GM21786 (cell line): ENCODE results near the gene CNIH2.

Experiments
- ATAC-seq: cut with Tn5 transposase; IDR thresholded peaks from one replicate; pipeline ENCODE4 v1.9.1; 2021; ENCODE audit not compliant: unreplicated experiment

CNIH2 gene

DNA sequence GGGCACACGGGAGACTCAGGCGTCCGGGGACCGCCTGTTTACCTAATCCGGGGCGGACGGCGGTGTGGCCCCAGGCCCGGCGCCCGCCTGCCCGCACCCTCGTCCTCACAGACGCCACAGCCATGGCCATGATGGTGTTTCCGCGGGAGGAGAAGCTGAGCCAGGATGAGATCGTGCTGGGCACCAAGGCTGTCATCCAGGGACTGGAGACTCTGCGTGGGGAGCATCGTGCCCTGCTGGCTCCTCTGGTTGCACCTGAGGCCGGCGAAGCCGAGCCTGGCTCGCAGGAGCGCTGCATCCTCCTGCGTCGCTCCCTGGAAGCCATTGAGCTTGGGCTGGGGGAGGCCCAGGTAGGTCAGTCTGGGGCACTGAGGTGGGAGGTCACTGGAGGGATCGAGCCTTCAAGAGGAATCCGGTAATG is 19.5 kb upstream of the CNIH2 start:
- no peak for ATAC-seq

DNA sequence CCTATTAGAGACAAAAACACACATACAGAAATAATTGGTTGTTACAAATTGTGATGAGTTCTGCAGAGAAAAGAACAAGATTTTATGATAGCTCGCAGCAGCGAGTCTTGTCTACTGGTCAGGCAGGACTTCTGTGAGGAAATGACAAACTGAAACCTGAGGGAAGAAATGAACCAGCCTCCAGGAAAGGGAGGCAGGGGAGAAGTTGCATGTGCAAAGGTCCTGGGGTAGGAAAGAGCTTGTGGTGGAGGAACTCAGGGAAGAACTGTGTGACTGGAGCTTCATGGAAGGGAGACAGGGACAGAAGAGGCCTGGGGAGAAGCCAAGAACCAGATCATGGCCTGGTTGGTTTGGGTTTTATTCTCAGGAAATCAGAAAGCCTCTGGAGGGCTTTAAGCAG is 18.8 kb upstream of the CNIH2 start:
- ATAC-seq, result no peak

GRCh38 chr11:66259956-66260355 is 18.0 kb upstream of the CNIH2 start:
- no peak for ATAC-seq

DNA sequence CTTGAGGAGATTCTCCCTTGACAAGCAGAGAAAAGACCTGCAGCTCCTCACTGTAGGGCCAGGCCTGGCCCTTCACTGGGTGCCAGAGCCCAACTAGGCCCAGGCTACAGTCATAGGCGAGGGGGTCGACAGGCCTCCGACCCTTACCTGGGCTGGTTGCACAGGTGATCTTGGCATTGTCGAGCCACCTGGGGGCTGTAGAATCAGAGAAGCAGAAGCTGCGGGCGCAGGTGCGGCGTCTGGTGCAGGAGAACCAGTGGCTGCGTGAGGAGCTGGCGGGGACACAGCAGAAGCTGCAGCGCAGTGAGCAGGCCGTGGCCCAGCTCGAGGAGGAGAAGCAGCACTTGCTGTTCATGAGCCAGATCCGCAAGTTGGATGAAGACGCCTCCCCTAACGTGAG is 16.4 kb upstream of the CNIH2 start:
- ATAC-seq, result no peak

DNA sequence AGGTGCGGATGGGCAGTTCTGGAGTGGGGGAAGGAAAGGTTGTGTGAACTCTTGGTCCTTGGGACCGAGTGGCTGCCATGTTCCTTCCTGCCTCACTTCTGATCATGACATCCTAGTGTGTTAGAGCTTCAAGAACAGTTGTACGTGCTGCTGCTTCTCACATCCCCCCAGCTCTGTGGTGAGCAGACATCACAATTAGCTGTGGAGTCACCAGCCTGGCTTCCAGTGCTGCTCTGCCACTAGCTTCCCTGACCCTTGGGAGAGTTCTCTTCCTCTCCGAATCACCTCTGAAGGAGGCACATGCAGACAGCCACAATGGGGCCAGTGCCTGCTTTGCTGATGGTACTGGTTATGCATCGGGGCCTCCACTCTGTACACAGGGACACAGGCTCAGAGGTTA is 15.8 kb upstream of the CNIH2 start:
- no peak for ATAC-seq

DNA sequence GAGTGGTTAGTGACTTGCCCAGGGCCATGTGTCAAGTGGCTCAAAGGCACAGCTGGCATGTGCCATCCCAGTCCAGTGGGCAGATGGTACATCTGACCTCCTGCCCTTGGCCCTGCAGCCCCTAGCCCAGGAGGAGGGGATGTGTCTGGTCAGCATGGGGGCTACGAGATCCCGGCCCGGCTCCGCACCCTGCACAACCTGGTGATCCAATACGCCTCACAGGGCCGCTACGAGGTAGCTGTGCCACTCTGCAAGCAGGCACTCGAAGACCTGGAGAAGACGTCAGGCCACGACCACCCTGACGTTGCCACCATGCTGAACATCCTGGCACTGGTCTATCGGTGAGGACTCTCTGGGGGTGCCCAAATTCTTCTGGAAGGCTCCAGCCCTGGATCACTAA is 15.3 kb upstream of the CNIH2 start:
- no peak for ATAC-seq

- no peak for ATAC-seq
These were observed 14.7 kb upstream of the CNIH2 start for GRCh38 chr11:66263231-66263630.

DNA sequence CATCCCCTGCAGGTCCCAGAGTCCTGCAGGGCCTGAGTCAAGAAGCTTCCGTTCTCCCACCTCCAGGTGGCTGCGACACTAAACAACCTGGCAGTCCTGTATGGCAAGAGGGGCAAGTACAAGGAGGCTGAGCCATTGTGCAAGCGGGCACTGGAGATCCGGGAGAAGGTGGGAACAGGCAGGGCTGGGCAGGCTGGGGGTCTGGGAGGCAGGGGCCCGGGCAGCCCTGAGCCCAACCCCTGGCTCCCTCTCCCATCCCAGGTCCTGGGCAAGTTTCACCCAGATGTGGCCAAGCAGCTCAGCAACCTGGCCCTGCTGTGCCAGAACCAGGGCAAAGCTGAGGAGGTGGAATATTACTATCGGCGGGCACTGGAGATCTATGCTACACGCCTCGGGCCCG is 14.2 kb upstream of the CNIH2 start:
- no peak for ATAC-seq

GRCh38 chr11:66264383-66264782 is 13.6 kb upstream of the CNIH2 start:
- ATAC-seq, result no peak

DNA sequence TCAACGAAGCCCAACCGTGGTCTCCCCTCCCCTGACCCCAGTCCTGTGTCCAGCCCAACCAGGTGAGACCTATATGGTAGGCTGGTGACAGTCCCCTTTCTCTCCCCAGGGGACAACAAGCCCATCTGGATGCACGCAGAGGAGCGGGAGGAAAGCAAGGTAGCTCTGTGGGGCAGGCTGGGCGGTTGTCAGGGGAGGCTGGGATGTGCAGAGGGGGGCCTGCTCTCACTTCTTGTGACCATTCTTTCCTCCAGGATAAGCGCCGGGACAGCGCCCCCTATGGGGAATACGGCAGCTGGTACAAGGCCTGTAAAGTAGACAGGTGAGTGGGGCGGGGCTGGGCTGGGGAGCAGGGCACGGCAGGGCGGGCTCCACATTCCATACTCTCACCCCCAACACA is 13.1 kb upstream of the CNIH2 start:
- ATAC-seq, result no peak

DNA sequence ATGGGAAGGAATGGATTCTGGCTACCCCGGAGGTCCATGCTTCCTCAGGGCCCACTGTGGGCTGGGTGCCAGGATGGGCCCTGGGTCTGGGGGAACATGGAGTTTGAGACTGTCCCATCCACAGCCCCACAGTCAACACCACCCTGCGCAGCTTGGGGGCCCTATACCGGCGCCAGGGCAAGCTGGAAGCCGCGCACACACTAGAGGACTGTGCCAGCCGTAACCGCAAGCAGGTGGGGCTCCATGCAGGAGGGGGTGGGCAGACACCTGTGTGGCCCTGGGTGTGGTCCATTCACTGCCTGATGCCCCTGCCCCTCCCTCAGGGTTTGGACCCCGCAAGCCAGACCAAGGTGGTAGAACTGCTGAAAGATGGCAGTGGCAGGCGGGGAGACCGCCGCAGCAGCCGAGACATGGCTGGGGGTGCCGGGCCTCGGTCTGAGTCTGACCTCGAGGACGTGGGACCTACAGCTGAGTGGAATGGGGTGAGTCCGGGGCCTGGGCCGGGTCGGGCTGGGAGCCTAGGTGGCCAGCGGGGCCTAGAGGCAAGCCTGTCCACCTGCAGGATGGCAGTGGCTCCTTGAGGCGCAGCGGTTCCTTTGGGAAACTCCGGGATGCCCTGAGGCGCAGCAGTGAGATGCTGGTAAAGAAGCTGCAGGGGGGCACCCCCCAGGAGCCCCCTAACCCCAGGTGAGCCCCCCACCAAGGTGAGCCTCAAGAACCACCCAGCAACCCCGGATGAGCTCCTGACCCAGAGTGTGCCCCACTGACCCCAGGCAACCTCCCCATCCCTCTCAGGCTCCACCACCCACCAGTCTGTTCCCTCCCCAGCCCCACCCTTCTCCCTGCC is 12.2 kb upstream of the CNIH2 start:
- no peak for ATAC-seq

DNA sequence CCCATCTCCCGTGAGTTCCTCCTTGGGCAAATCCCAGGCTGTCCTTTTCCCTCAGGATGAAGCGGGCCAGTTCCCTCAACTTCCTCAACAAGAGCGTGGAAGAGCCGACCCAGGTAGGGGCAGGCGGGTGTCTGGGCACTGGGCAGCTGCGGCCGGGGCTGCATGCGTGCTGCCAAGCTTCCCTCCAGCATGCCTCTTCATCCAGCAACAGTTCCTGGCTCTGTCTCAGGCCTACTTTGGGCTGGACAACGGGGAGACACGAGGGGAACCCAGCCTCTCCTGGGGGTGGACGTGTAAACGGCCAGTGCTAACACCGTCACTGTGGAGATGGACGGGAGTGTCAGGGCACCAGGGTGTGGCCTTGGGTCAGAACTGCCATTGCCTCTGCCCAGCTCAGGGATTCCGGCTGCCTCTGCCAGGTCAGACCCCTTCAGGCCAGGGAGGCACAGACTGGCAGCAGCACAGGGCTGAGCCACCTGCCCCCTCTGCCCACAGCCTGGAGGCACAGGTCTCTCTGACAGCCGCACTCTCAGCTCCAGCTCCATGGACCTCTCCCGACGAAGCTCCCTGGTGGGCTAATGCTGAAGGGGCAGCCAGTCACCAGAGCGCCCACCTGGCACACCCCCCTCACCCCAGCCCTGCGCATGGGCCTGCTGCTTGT is 11.5 kb upstream of the CNIH2 start:
- no peak for ATAC-seq

- no peak for ATAC-seq
These were observed 11.0 kb upstream of the CNIH2 start for GRCh38 chr11:66267039-66267378.

- peak; percentile 38 for ATAC-seq
These were observed 10.4 kb upstream of the CNIH2 start for GRCh38 chr11:66267379-66268243.

DNA sequence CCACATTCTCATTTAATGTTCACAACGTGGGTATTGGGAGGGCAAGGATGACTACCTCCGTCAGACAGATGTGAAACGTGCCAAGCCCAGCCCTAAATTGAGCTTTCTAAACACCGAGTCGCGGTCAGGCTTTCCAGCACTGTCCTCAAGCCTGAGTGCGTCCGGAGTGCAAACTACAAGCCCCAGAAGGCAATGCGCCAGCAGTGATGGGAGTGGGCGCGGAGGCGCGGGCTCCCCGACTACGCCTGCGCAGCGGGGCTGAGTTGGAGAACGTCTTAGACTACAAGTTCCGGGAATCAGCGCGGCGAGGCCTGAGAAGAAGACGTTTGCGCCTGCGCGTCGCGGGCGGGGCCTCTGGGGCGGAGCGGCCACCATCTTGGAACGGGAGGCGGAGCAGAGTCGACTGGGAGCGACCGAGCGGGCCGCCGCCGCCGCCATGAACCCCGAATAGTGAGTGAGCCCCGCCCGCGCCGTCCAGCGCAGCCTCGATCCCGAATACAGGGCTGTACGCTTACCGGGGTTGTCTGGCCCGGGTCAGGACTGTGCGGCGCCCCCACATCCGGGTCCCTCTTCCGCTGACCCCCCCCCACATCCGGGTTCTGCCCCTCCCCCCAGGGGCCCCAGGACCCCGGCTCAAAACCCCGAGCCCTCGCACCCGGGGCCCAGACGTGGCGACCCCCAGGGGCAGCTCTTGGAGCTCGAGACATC is 9.6 kb upstream of the CNIH2 start, which contains the start of gene RAB1B:
TSS of gene RAB1B (plus strand) at position 396 of the 708 bp plus-strand sequence. CDS start at position 437, 41 bp downstream.
- peak; percentile 74 for ATAC-seq

GRCh38 chr11:66268952-66269905 is 8.7 kb upstream of the CNIH2 start:
- ATAC-seq, result no peak

DNA sequence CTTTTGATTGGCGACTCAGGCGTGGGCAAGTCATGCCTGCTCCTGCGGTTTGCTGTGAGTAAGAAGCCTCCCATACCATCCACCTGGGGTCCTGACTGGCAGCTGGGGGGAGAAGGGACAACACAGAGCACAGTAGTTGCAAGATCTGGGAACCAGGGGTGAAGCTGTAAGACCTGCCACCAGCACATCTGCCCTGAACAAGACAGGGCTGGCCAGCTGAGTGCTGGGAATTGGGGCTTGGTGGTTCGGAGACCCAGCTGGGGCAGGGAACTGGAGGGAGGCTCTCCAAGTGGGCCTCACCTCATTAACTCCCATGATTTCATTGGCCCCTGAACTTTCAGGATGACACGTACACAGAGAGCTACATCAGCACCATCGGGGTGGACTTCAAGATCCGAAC is 6.2 kb upstream of the CNIH2 start:
- no peak for ATAC-seq

DNA sequence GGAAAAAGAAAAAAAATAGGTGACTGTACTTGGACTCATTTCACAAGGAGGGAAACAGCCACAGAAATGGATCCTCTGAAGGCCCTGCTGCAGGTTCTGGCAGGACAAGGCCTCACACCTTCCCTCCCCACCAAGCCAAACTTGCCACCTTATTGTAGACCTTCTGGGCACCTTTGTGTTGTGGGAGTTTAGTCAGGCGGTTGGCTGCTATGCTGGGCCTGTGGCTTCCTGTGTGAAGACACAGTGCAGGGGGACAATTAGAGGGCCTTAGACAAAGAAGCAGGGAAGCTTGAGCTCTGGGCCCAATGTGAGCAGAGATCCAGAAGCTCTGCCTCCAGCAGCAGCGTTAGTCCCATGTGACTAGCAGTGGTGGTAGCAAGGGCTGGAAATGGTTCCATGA is 5.4 kb upstream of the CNIH2 start:
- no peak for ATAC-seq

GRCh38 chr11:66274219-66274618 is 3.8 kb upstream of the CNIH2 start:
- ATAC-seq, result no peak

- ATAC-seq, result no peak
These were observed 2.6 kb upstream of the CNIH2 start for GRCh38 chr11:66275396-66275795.
